ENCODE data around the gene AMH. TPM values are rescaled to one million over a fixed set of nuclear protein-coding genes. Genes with fewer than 3 reads are reported as not detected.

AMH gene
- total RNA-seq, 1 donor from 2014 or later = 79.1 TPM

DNA sequence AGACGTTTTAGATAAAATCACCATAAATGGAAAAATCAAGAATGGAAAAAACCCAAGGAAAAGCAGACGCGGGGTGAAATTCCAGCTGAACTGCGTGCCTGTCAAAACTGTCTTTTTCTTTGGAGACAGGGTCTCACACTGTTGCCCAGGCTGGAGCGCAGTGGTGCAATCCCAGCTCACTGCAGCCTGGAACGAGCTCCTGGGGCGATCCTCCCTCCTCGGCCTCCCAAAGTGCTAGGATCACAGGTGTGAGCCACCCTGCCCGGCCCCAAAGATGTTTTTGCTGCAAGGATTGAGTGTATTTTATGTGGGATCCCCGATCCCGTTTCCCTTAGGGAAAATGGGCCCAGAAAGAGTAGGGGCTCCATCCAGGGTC is 33.7 kb downstream of the AMH start:
- Mint-ChIP-seq H3K36me3 (ENCODE audit: low read depth) (no peaks in the 10 kb centered on the region), H3K27ac (ENCODE audit: unreplicated experiment) (no peak overlapping the region), H3K4me3 (peak overlapping the region; percentile 63), H3K9me3 (no peaks in the 10 kb centered on the region), H3K27me3 (ENCODE audit: low read depth) (peaks cover 32% of the 10 kb centered on the region), H3K4me1 (peaks cover 5% of the 10 kb centered on the region)
- TF ChIP-seq, protein P1, sequence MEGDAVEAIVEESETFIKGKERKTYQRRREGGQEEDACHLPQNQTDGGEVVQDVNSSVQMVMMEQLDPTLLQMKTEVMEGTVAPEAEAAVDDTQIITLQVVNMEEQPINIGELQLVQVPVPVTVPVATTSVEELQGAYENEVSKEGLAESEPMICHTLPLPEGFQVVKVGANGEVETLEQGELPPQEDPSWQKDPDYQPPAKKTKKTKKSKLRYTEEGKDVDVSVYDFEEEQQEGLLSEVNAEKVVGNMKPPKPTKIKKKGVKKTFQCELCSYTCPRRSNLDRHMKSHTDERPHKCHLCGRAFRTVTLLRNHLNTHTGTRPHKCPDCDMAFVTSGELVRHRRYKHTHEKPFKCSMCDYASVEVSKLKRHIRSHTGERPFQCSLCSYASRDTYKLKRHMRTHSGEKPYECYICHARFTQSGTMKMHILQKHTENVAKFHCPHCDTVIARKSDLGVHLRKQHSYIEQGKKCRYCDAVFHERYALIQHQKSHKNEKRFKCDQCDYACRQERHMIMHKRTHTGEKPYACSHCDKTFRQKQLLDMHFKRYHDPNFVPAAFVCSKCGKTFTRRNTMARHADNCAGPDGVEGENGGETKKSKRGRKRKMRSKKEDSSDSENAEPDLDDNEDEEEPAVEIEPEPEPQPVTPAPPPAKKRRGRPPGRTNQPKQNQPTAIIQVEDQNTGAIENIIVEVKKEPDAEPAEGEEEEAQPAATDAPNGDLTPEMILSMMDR (conservative IDR thresholded peaks at IDR 0.05) = no peak
- no peak for DNase-seq (ENCODE audit: low read depth, low spot score)

DNA sequence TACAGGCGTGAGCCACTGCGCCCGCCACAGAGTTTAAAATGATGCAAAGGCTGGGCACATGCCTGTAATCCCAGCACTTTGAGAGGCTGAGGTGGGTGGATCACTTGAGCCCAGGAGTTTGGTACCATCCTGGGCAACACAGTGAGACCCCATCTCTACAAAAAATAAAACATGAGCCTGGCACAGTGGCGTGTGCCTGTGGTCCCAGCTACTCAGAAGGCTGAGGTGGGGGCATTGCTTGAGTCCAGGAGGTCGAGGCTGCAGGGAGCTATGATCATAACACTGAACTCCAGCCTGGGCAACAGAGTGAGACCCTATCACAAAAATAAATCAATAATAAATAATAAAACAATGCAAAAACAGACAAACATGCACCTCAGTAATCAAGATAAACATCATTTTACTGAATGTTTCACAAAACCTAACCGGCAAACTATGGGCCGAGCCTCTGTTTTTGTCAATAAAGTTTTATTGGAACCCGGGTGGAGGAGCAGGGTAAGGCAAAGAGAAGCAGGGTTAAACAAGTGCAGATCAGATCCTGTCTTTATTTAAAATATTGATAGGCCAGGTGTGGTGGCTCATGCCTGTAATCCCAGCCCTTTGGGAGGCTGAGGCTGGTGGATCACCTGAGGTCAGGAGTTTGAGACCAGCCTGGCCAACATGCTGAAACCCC is 34.8 kb downstream of the AMH start:
- Mint-ChIP-seq H3K4me3 (no peak overlapping the region), H3K27ac (ENCODE audit: unreplicated experiment) (no peak overlapping the region), H3K4me1 (peaks cover 8% of the 10 kb centered on the region), H3K36me3 (ENCODE audit: low read depth) (peaks cover 3% of the 10 kb centered on the region), H3K27me3 (ENCODE audit: low read depth) (peaks cover 43% of the 10 kb centered on the region), H3K9me3 (no peaks in the 10 kb centered on the region)
- TF ChIP-seq, protein P1 (conservative IDR thresholded peaks at IDR 0.05) = no peak
- DNase-seq (ENCODE audit: low read depth, low spot score) = no peak

GRCh38 chr19:2286402-2287140 is 37.4 kb downstream of the AMH start:
- peaks cover 10% of the 10 kb centered on the region for H3K4me1 Mint-ChIP-seq
- no peak overlapping the region for H3K4me3 Mint-ChIP-seq
- peaks cover 4% of the 10 kb centered on the region for H3K36me3 Mint-ChIP-seq (ENCODE audit: low read depth)
- H3K27me3 Mint-ChIP-seq (ENCODE audit: low read depth) = peaks cover 65% of the 10 kb centered on the region
- no peaks in the 10 kb centered on the region for H3K9me3 Mint-ChIP-seq
- H3K27ac Mint-ChIP-seq (ENCODE audit: unreplicated experiment) = no peak overlapping the region
- no peak for DNase-seq (ENCODE audit: low read depth, low spot score)
- TF ChIP-seq, protein P1 (conservative IDR thresholded peaks at IDR 0.05) = no peak

- H3K27ac Mint-ChIP-seq (ENCODE audit: unreplicated experiment) = no peak overlapping the region
- DNase-seq (ENCODE audit: low read depth, low spot score) = no peak
- H3K27me3 Mint-ChIP-seq (ENCODE audit: low read depth) = peaks cover 70% of the 10 kb centered on the region
- TF ChIP-seq, protein P1 (conservative IDR thresholded peaks at IDR 0.05) = no peak
- H3K4me1 Mint-ChIP-seq = peaks cover 7% of the 10 kb centered on the region
- H3K9me3 Mint-ChIP-seq = no peaks in the 10 kb centered on the region
- H3K4me3 Mint-ChIP-seq = no peak overlapping the region
- H3K36me3 Mint-ChIP-seq (ENCODE audit: low read depth) = peaks cover 4% of the 10 kb centered on the region
These were observed 38.6 kb downstream of the AMH start for GRCh38 chr19:2287585-2288337.

DNA sequence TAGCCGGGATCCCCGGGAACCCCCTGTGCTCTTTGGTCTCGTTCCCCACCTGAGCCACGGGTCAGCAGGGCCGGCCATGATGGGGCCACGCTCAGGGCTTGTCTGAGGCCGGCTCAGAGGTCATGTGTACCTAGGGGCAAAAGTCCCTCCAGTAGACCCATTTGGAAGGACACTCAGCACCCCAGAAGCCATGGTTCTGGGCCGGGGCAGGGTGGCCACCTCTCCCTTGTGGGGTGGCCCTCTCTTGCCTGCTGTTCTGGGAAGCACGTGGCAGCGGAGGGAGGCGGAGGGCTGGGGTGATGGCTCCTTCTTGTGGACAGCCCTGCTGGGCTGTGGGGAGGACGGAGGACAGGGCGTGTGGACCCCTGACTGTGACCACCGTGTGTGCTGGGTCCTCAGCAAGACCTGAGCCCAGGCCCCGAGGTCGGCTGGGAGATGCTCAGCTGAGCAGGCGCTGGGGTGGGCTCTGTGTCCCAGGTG is 39.3 kb downstream of the AMH start:
- Mint-ChIP-seq H3K4me3 (no peak overlapping the region), H3K27me3 (ENCODE audit: low read depth) (peaks cover 71% of the 10 kb centered on the region), H3K27ac (ENCODE audit: unreplicated experiment) (no peak overlapping the region), H3K4me1 (peaks cover 5% of the 10 kb centered on the region), H3K36me3 (ENCODE audit: low read depth) (peaks cover 4% of the 10 kb centered on the region), H3K9me3 (no peaks in the 10 kb centered on the region)
- DNase-seq (ENCODE audit: low read depth, low spot score) = no peak
- TF ChIP-seq, protein P1 (conservative IDR thresholded peaks at IDR 0.05) = no peak

Measured in neural crest cell (in vitro differentiated cells).